ENCODE data around the gene SUMO1.
A peak's percentile ranks its signal among the peaks of the same experiment; 100 is the strongest.
"Not testable (repeated sequence)": the region's sequence is repeated elsewhere in the genome, so short reads cannot be mapped to it uniquely, and the experiment has no call there.

Gene SUMO1

DNA sequence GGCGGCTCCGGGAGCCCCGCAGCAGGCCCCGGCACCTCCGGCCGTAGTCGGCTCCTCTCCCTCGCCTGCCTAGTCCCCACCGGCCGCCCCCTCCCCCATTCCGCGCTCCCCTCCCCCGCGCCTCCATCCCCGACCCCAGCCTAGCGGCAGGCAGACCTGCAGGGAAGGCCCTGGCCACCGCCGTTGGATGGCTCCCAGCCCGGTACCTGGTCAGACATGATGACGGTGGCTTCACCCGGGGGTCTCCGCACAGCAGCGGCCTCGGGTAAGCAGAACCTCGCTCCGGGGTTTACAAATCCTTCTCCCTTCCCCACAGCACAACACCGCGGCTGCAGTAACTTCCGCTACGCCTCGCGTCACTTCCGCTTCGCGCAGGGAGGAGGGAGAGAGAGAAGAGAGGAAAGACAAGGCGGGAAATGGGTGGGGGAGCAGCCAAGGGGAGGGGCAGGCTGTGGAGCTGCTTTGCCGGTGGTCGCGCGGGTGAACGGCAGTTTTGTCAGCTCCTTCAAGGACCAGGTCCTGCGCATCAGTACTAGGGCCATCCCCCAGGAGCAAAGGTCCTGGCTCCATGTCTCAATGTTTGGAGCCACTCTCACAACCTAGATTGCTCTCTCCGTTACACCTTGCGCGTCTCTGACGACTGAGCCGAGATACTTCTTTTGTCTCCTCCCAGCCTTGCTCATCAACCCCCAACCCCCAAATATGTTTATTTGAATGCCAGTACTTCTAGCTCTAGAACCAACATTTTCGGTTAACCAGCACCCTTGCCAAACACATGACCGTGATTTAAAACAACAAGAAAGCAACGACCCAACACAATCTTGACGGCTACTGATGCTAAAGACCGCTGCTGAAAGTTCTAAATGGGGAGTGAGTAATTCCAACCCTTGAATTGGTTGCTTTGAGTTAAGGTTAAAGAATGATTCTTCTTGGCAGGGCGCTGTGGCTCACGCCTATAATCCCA lies at the start of gene SUMO1:
SUMO1 (minus strand) TSS at position 364 of the 964 bp plus-strand sequence; CDS start at position 218, 146 bp downstream.
- peak; percentile 82 for DNase-seq (ENCODE audit: low read depth)

DNA sequence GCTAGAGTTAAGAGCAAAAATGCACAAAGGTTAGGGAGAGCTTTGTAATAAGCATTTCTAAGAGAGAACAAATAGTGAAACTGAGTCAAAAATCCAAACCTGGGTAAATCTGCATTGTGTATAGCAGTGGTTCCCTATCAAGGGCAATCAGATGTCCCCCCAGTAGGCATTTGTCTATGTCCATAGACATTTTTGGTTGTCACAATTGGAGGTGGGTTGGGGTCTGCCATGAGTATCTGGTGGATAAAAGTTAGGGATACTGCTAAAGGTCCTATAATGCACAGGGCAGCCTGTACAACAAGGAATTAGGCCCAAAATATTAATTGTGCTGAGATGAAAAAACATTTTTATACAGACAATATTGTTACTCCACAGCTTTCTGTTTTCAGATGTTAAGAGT lies 48.2 kb upstream of the SUMO1 start:
- DNase-seq (ENCODE audit: low read depth): no peak

DNA sequence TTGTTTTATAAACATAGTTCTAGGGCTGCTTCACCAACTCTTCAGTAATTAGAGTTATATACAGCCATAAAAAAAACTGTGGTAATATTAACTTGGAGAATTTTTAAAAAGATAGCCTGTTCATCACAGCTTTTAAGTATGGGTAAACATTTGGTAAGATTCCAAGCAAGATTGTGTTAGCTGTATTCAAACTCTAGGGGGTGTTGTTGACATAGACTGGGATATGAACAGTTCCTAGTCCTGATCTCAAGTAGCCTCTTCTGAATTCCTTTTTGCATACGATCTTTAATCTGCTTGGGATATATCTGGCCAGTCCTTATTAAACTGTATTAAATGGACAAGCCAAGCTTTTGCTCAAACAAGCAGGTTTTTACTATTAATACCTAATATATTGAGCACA lies 40.5 kb upstream of the SUMO1 start:
- DNase-seq (ENCODE audit: low read depth): peak; percentile 51

DNA sequence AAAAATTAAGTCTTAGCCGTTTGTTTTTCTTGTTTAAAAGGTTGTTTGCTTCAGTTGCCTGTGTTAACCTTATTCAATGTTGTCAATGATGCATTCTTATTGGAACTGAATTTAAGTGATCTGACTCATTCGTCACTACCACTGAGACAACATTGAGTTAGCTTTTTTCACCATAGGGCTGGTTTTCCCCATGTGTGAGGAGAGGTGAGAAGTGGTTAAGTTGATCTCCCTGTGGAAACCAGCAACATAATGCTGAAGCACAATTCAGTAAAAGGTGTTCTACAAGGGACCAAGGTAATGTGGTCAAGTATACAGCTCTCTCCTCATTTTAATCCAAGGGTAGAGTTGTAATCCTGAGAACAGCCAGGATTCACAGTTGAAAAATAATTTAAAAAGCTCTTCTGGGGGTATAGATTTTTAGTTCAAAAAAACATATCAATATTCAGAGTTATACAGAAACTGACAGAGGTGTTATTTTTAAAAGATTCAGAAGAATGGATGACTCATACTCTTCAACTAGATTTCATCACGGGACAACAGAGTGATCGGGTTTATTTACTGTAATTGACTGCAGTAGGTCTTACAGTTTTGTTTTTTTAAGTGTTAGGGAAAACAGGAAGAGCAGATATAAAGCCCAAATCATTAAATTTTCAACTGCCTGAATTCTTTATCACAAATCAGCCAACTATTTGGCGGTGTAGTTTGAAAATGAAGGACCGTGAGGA lies 39.8 kb upstream of the SUMO1 start:
- DNase-seq (ENCODE audit: low read depth): no peak

DNA sequence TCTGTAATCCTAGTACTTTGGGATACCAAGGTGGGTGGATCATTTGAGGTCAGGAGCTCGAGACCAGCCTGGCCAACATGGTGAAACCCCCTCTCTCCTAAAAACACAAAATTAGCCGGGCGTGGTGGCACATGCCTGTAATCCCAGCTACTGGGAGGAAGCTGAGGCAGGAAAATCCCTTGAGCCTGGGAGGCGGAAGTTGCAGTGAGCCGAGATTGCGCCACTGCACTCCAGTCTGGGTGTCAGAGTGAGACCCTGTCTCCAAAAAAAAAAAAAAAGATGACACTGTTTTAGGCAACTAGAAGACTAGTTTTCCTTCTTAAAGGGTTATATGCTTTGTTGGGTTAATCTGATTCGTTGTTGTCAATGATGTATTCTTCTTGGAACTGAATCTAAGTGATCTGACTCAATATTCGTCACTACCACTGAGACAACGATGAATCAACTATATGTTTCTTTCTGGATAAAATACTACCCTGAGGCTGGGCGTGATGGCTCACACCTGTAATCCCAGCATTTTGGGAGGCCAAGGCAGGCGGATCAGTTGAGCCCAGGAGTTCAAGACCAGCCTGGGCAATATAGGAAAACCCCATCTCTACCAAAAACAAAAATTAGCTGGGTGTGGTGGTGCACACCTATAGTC lies 37.8 kb upstream of the SUMO1 start:
- peak; percentile 57 for DNase-seq (ENCODE audit: low read depth)

DNA sequence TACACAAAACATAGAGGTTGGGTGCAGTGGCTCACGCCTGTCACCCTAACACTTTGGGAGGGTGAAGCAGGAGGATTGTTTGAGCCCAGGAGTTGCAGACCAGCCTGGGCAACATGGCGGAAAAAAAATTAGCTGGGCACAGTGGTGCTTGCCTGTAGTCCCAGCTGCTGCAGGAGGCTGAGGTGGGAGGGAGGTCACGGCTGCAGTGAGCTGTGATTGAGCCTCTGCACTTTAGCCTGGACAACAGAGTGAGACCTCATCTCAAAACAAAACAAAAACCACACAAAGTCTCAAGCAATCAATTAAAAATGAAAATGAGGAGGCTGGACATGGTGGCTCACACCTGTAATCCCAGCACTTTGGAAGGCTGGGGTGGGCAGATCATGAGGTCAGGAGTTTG lies 32.1 kb upstream of the SUMO1 start:
- DNase-seq (ENCODE audit: low read depth): no peak

DNA sequence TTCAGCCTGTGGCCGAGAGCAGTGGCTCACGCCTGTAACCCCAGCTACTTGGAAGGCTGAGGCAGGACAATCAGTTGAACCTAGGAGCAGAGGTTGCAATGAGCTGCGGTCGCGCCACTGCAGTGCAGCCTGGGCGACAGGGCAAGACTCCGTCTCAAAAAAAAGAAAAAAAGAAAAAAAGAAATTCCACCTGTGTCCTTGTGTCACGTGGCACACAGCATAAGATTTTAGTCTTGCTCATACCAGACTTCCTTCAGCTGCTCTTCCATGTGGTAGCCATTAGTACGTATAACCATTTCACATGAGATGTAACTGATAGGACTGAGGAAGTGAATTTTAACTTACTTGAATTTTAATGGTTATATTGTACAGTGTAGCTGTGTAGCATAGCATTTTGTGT lies 31.2 kb upstream of the SUMO1 start:
- DNase-seq (ENCODE audit: low read depth): no peak

DNA sequence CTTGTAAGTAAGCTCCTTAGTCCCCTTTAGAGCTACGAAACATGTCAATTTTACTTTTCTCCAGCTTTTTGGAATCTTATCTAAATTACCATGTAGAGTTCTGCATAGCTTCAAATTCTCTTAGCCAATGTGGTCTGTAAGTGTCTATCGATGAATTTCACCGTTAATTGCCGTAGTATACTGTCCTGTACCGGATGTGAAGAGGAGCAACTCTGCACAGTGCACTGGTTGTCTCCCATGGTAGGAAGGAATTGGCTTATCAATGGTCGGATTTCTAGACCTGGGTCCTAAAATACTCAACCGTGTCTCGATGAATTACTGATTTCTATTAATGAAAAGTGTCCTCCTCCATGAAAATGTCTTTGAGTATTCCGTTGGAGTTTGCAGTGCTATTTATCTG lies 29.1 kb upstream of the SUMO1 start:
- no peak for DNase-seq (ENCODE audit: low read depth)

DNA sequence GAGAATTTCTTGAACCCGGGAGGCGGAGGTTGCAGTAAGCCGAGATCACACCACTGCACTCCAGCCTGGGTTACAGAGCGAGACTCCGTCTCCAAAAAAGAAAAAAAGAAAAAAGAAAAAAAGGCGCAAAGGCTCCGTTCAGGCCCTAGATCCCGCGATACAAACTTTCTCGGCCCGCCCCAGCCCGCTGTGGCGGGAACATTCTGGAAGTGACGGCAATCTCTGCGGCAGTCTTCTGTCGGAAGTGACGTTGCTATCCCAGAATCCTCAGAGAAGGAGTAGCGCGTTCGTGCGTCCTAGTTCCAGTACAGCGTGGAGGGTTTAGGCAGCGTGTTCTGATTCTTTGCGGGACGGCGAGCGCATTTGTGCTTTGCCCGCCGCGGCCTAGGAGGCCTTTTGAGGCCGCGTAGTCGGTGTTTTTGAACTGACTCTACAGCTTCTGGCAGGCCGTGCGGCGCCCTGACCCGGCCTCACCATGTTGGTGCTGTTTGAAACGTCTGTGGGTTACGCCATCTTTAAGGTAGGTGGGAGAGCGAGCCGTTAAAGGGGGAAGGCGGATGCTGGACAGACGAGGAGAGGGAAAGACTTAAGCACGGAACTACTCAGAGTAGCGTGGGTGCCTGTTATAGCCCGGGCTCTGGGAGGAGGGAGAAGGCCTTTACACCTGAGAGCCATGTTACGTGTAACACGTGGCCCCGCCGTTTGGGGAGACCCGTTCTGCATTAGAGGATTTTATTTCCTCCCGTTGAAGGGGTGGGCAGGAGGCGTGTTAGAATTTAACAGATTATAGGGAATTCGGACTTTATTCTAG lies 27.3 kb upstream of the SUMO1 start, which contains the start of gene NOP58:
NOP58 (plus strand) TSS at position 297 of the 811 bp plus-strand sequence; CDS start at position 476, 179 bp downstream.
- DNase-seq (ENCODE audit: low read depth): peak; percentile 96

DNA sequence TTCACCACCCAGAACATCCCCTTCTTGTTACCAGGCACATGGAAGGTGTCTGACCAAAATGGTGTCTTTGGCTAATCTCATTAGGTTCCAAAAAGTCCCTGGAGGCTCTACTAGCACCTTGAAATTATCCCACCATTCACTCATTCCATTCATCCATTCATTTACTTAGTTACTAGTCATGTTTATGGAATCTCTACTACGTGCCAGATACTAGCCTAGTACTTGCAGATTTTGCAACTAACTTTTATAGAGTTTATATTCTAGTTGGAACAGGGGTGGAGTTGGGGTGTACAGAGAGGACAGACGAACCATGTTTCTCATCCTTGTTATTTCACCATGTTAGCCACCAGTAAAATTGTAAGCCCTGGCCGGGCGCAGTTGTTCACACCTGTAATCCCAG lies 23.1 kb upstream of the SUMO1 start:
- no peak for DNase-seq (ENCODE audit: low read depth)

DNA sequence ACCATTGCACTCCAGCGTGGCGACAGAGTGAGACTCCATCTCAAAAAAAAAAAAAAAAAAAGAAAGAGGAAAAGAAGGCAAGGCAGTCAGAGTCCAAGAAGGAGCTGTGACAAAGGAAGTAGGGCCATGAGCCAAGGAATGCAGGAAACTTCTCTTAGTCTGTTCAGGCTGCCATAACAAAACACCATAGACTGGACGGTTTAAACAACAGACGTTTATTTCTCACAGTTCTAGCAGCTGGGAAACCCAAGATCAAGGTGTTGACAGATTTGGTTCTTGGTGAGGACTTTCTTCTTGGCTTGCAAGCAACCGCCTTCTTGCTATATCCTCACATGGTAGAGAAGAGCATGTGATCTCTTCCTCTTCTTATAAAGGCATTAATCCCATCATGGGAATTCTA lies 13.1 kb upstream of the SUMO1 start:
- DNase-seq (ENCODE audit: low read depth): no peak

DNA sequence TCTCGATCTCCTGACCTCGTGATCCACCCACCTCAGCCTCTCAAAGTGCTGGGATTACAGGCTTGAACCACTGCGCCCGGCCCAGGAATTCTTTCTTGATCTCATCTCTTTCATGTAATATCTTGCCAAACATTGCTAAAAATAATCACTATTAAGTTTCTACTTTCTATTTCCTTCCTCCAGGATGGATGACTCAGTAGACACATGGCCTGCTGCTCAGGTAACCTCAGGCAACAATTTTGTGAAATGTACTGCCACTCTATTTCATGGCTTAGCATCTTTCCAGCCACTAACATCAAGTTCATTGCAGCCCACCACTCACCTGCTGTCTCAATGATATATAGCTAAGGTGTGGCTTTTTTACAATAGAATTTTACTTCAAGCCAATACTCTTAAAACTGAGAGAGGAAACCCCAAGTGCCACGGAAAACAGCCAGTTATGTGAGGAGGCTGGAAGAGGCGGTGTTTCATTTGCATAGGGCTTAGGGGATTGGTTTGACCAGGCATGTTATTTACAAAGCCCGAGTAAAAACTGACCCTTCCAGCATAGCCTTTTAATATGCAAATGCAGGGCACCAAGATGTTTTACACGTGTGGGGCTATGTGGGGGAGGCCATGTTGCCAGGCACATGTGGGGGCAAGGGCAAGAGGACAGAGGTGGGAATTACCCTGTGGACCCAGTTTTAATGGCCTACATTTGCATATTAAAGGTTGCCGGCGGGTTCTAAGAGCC lies 11.3 kb upstream of the SUMO1 start:
- no peak for DNase-seq (ENCODE audit: low read depth)

DNA sequence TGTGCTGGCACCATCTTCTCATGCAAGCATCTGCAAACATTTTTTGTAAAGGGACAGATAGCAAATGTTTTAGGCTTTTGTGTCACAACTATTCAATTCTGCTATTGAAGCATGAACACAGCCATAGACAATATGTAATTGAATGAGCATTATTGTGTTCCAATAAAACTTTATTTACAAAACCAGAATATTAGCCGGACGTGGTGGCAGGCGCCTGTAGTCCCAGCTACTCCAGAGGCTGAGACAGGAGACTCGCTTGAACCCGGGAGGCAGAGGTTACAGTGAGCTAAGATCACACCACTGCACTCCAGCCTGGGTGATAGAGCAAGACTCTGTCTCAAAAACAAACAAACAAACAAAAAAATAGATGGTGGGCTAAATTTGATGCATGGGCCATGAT lies 9.3 kb upstream of the SUMO1 start:
- DNase-seq (ENCODE audit: low read depth): not testable (repeated sequence)

DNA sequence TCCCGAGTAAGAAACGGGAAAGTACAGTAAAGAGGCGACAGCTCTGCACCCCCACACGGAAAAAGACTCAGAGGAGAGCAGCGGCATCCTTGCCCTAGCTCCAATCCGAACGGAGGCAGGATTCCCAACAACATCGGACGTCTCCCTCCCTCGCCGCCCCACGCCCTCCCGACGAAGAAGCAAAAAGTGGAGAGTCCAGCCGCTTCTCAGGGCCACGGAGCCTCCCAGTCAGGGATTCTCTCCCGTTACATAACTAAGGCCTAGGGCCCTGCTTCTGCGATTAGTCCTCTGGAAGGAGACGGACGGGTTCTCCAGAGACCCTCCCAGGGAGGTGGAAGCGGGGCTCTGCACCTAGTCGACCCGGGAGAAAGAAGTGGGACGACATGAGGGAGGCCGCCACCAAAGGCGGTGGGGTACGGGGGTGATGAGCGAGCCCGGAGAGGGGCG lies 587 bp downstream of the SUMO1 start:
- peak; percentile 29 for DNase-seq (ENCODE audit: low read depth)

DNA sequence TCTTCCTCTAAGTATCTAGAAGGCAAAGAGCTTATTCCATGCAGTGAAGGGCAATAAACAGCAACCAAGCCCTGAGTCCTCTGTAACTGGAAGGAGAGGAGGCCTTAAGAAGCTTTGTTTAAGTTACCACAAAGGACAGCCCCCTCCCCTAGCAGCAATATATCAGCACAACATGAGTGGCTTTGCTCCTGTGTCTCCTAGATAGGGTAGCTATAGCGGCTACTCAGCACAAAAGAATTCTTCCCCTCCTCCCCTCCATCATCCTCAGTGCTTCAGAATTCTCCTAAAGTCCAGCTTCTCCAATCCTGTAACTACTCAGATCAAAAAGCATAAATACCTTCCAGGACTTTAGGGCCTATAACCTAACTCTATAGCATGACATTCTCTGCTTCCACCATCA lies 16.5 kb downstream of the SUMO1 start:
- DNase-seq (ENCODE audit: low read depth): no peak

DNA sequence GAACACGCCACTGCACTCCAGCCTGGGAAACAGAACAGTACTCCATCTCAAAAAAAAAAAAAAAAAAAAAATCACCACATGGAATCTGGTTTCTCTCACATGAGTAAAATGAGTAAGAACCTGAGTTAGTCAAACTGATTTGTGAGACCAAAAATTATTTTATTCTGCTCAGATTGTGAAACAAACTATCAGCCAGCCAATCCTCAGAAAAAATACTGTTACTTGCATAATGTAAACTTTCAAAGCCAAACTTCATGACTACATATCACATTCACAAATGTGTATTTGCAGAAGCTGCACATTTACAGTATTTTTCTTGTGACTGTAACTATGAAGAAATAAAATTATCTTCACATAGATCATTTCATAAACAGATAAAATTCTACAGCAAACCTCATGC lies 23.2 kb downstream of the SUMO1 start:
- peak; percentile 47 for DNase-seq (ENCODE audit: low read depth)

DNA sequence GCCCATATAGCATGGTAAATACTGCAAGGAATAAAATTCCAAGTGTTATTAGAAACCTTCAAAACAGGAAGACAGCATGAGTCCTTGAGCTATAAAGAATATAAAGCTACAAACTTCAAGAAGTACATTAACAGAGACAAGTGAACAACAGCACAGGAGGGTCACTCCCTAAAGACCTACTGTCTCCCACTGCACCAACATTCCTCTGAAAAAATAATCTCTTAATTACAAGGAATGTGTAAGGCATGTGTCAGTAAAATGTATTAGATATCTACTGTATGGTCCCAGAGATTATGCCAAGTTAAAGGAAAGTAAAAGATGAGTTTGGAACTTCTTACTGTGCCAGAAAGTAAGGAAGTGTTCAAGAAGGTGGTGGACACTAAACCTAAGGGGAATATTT lies 29.9 kb downstream of the SUMO1 start:
- DNase-seq (ENCODE audit: low read depth): no peak

DNA sequence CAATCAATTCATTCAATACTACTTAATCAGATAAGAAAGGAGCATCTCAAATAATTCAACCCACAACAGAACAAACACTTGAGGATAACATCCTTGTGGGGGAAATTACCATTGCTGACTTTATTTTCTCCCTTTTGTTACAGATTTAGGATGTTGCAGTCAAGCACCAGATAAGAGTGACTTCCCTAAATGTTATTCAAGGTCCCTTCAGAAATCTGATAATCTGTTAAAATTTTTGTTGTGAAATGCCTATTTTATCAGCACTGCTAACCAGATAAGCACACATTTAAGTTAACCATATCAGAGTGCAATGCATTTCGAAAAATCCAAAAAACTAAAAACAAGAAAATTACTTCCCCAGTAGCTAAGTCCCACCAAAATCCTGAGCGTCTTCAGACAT lies 33.5 kb downstream of the SUMO1 start:
- DNase-seq (ENCODE audit: low read depth): no peak

DNA sequence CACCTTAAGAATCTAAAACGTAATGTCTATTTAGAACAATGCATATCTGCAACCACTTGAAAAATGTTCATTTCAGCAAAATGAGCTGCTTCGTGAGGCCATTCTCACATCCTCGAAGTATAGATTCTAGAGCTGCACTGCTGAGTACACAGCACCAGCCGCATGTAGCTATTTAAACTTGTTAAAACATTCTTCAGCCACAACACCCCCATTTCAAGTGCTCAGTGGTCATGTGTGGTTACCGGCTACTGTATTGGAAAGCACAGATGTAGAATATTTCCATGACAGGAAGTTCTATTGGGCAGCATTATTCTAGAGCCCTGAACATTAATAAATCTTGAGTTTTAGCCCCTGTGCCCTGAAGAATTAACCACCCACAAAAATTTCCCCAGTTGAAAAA lies 35.0 kb downstream of the SUMO1 start:
- DNase-seq (ENCODE audit: low read depth): no peak

DNA sequence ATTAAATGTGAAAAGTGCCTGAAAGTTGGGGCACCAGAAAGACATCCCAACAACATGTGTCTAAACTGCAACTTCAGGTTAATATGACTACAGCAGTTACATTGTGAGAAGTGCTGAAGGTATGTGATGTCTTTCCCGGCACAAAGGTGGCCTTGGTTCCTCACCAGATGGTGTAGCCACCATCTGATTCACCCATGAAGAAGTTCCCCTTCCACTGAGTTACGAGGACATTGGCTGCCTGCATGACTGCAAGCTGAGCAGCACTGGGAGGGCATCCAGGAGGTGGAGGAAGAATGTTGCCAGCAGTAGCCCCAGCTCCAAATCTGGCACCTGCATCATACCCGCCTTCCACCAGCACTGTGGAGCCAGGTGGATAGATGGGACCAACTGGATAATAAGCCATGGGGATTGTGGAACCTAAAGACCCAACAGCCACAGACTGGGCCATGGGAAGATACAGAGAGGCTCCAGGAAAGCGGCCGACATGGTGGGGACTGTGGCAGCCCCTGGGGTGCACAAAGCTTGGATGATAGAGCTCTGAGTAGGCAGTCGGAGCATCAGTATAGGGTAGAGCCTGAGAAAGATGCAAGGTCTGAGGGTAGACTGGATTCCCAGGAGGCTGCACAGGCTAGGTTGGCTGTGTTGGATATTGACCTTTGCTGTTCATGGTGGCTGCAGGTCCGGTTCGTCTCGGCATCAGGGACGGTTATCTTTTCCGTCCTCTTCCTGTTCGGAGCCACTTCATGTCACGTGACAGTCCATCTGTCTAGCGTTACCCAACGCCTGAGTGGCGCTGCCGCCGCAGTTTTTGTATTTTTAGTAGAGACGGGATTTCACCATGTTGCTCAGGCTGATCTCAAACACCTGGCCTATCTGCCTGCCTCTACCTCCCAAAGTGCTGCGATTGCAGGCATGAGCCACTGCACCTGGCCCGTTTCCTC lies 36.9 kb downstream of the SUMO1 start:
- no peak for DNase-seq (ENCODE audit: low read depth)

Measured in stromal cell of bone marrow (primary cell).